GM11168 (cell line): ENCODE data around the gene ARSI.

Source experiments
- in situ Hi-C: fragments of 300-500 bp; cut with MboI; formaldehyde crosslinking; loops from one replicate; pipeline ENCODE4 v1.12.0; 2022; ENCODE audit warnings: low sequenced_read_pairs; ENCODE audit not compliant: unreplicated experiment

ARSI gene

GRCh38 chr5:150297934-150298595 lies 4.6 kb downstream of the ARSI start:
- in situ Hi-C loops = no loop called here

- in situ Hi-C loops = no loop called here
These were observed 5.3 kb downstream of the ARSI start for GRCh38 chr5:150297236-150297890.

- in situ Hi-C loops = no loop called here
These were observed 6.2 kb downstream of the ARSI start for GRCh38 chr5:150296496-150296895.

GRCh38 chr5:150295741-150296486 lies 6.8 kb downstream of the ARSI start:
- in situ Hi-C loops = no loop called here

- in situ Hi-C loops = no loop called here
These were observed 7.5 kb downstream of the ARSI start for GRCh38 chr5:150295172-150295634.

- in situ Hi-C loops = no loop called here
These were observed 8.1 kb downstream of the ARSI start for GRCh38 chr5:150294551-150295071.

GRCh38 chr5:150293091-150293941 lies 9.4 kb downstream of the ARSI start:
- in situ Hi-C loops = no loop called here

- in situ Hi-C loops = no loop called here
These were observed 11.0 kb downstream of the ARSI start for GRCh38 chr5:150291388-150292385.

- in situ Hi-C loops = no loop called here
These were observed 12.9 kb downstream of the ARSI start, which contains the start of gene CAMK2A for GRCh38 chr5:150289551-150290390. Gene CAMK2A, minus strand, starts transcription at chr5:150289773. Its CDS starts 148 bp downstream, at chr5:150289625.

- in situ Hi-C loops = no loop called here
These were observed 13.9 kb downstream of the ARSI start for GRCh38 chr5:150288791-150289190.

GRCh38 chr5:150288361-150288760 lies 14.3 kb downstream of the ARSI start:
- in situ Hi-C loops = no loop called here

- in situ Hi-C loops = no loop called here
These were observed 15.9 kb downstream of the ARSI start for GRCh38 chr5:150286820-150287219.

GRCh38 chr5:150285114-150285513 lies 17.6 kb downstream of the ARSI start:
- in situ Hi-C loops = no loop called here

- in situ Hi-C loops = no loop called here
These were observed 18.4 kb downstream of the ARSI start for GRCh38 chr5:150284311-150284710.

- in situ Hi-C loops = no loop called here
These were observed 18.8 kb downstream of the ARSI start for GRCh38 chr5:150283904-150284303.

- in situ Hi-C loops = no loop called here
These were observed 20.7 kb downstream of the ARSI start for GRCh38 chr5:150281987-150282386.

GRCh38 chr5:150279330-150280020 lies 23.2 kb downstream of the ARSI start:
- in situ Hi-C loops = no loop called here
